Nephron progenitor cell (in vitro differentiated cells): ENCODE measurements around the gene ZDHHC14.
"Not testable (repeated sequence)": the region's sequence is repeated elsewhere in the genome, so short reads cannot be mapped to it uniquely, and the experiment has no call there.

Source experiments
- DNase-seq: peaks from one replicate; pipeline ENCODE4 v3.0.0; 2021
- H3K27ac Mint-ChIP-seq: 2 replicates; pipeline ENCODE4 v1.8.0; 2021; ENCODE audit warnings: mild to moderate bottlenecking, moderate library complexity, mixed read lengths
- H3K27me3 Mint-ChIP-seq: 2 replicates; pipeline ENCODE4 v1.8.0; 2021; ENCODE audit warnings: mild to moderate bottlenecking, low read depth, mixed read lengths; ENCODE audit not compliant: poor library complexity
- H3K36me3 Mint-ChIP-seq: 2 replicates; pipeline ENCODE4 v1.8.0; 2021; ENCODE audit warnings: low read depth, mixed read lengths
- H3K4me1 Mint-ChIP-seq: 2 replicates; pipeline ENCODE4 v1.8.0; 2021; ENCODE audit warnings: mixed read lengths
- H3K4me3 Mint-ChIP-seq: 2 replicates; pipeline ENCODE4 v1.8.0; 2021; ENCODE audit warnings: mild to moderate bottlenecking, moderate library complexity, mixed read lengths
- H3K9me3 Mint-ChIP-seq: 2 replicates; pipeline ENCODE4 v1.8.0; 2021; ENCODE audit warnings: mild to moderate bottlenecking, moderate library complexity, mixed read lengths
- CTCF ChIP-seq: fragments of 200-600 bp; sonication (generic); IDR thresholded peaks from 2 replicates; pipeline ENCODE4 v1.5.0; 2021; ENCODE audit warnings: antibody characterized with exemption

The ZDHHC14 gene

GRCh38 chr6:157688275-157688959 lies 307.4 kb downstream of the ZDHHC14 start:
- Mint-ChIP-seq H3K9me3 (no peaks in the 10 kb centered on the region), H3K4me1 (no peaks in the 10 kb centered on the region), H3K27ac (no peak overlapping the region), H3K36me3 (no peaks in the 10 kb centered on the region), H3K27me3 (peaks cover 28% of the 10 kb centered on the region), H3K4me3 (no peak overlapping the region)
- no peak for DNase-seq
- no peak for TF ChIP-seq CTCF

- no peak overlapping the region for H3K4me3 Mint-ChIP-seq
- no peaks in the 10 kb centered on the region for H3K9me3 Mint-ChIP-seq
- peaks cover 30% of the 10 kb centered on the region for H3K27me3 Mint-ChIP-seq
- no peak for TF ChIP-seq CTCF
- H3K27ac Mint-ChIP-seq: no peak overlapping the region
- no peaks in the 10 kb centered on the region for H3K36me3 Mint-ChIP-seq
- DNase-seq: no peak
- no peaks in the 10 kb centered on the region for H3K4me1 Mint-ChIP-seq
Measured at GRCh38 chr6:157688960-157689599, 308.1 kb downstream of the ZDHHC14 start.

GRCh38 chr6:157689875-157690274 lies 308.9 kb downstream of the ZDHHC14 start:
- Mint-ChIP-seq H3K27me3 (peaks cover 26% of the 10 kb centered on the region), H3K27ac (no peak overlapping the region)

GRCh38 chr6:157690441-157691210 lies 309.6 kb downstream of the ZDHHC14 start:
- Mint-ChIP-seq H3K4me3 (no peak overlapping the region), H3K4me1 (no peaks in the 10 kb centered on the region), H3K36me3 (no peaks in the 10 kb centered on the region), H3K27me3 (peaks cover 26% of the 10 kb centered on the region), H3K9me3 (no peaks in the 10 kb centered on the region), H3K27ac (no peak overlapping the region)
- no peak for DNase-seq
- TF ChIP-seq CTCF: no peak

More at GRCh38 chr6:157689875-157690274, 308.9 kb downstream of the ZDHHC14 start:
- H3K4me3 Mint-ChIP-seq: no peak overlapping the region
- H3K36me3 Mint-ChIP-seq: no peaks in the 10 kb centered on the region
- no peaks in the 10 kb centered on the region for H3K4me1 Mint-ChIP-seq
- no peaks in the 10 kb centered on the region for H3K9me3 Mint-ChIP-seq
- DNase-seq: no peak
- TF ChIP-seq CTCF: no peak

GRCh38 chr6:157691621-157692020 lies 310.6 kb downstream of the ZDHHC14 start:
- H3K27me3 Mint-ChIP-seq: peaks cover 26% of the 10 kb centered on the region
- H3K4me3 Mint-ChIP-seq: not testable (repeated sequence)

GRCh38 chr6:157693867-157694266 lies 312.9 kb downstream of the ZDHHC14 start:
- Mint-ChIP-seq H3K27me3 (peaks cover 21% of the 10 kb centered on the region), H3K27ac (no peak overlapping the region), H3K9me3 (peaks cover 13% of the 10 kb centered on the region), H3K36me3 (no peaks in the 10 kb centered on the region), H3K4me1 (no peaks in the 10 kb centered on the region), H3K4me3 (no peak overlapping the region)
- no peak for DNase-seq
- no peak for TF ChIP-seq CTCF

More at GRCh38 chr6:157691621-157692020, 310.6 kb downstream of the ZDHHC14 start:
- H3K4me1 Mint-ChIP-seq, H3K36me3 Mint-ChIP-seq, H3K9me3 Mint-ChIP-seq, H3K27ac Mint-ChIP-seq, DNase-seq: not testable (repeated sequence)
